CD4-positive, alpha-beta T cell treated with Interleukin-1 beta for 1 hour (primary cell): ENCODE measurements around the gene RELN.
A peak's percentile ranks its signal among the peaks of the same experiment; 100 is the strongest.

Source experiments
- DNase-seq, 2 donors: peaks; one replicate each; pipeline ENCODE4 v3.0.0-alpha.2; 2020 to 2022

The RELN gene

DNA sequence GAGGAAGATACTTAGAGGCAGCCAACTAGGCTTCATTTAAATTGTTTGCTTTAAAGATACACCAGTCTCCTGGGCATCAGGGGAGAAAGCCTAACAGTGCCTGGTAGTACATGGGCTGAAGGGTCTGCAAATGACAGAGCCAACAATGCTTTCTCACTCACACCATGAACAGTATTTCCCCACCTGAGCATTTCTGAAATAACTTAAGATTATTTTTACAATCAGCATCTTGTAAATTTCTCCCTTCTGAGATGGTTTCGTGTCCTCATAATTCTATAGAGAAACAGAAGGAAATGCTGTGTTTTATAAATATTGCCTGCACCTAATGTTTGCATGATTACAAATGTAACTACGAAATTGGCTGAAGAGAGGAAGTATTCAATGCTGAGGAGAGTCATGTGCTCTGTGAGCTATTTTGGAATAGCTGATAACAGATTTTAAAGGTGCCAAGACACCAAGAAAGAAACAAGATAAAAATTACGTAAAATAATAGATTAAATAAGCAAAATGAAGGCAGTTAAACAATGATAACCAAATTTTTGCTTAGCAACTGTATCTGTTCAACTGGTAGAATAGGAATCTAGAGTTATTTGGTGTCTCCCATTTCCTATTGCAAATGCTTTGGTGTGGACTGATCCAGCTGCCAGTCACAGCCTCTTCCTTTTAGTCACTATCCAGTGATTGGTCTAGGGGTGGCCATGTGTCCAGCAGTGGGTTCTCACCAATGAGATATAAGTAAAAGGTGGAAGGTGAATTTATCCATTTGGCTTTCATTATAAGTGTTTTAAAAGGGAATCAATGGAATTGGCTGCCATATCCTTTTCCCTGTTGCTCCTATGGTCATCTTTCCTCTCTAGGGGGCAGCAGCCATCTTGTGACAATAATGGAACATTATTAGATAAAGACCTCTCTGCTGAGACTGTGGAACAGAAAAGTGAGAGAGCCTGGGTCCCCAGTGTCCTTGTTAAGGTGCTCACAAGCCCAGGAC is 375.5 kb downstream of the RELN start:
- DNase-seq: no peak

DNA sequence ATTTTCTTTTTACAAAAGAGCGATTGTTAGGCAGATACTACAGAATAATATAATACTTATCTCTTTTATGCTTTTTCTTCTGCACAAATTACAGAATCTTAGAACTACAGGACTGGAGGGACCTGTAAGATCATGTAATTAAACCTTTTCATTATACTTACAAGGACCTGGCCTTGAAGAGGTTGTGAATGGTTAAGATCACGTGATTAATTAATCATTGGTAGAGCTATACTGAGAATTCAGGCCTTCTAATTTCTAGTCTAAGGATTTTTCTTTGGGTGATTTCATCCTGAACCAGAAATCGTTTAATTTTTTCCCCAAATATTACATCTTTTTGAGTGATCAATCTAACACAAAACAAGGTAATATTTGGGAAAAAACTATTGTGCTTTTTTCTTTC is 379.7 kb downstream of the RELN start:
- DNase-seq: no peak

DNA sequence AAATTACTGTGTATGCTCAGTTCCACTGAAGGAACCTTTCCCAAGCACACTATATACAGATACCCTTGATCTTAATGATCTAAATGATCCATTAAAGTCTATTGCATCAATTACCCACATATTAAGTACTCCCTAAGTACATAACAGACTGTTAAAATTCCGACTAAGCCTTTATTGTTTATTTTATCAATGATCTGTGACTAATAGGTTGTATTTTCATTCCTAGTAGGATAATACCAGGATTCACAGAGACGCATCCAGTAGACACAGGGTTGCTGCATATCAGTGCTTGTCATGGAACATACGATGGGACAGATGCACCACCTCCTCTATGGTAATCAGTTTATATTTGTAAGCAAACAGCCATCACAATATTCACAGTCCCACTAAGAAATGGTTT is 383.8 kb downstream of the RELN start:
- DNase-seq: no peak

DNA sequence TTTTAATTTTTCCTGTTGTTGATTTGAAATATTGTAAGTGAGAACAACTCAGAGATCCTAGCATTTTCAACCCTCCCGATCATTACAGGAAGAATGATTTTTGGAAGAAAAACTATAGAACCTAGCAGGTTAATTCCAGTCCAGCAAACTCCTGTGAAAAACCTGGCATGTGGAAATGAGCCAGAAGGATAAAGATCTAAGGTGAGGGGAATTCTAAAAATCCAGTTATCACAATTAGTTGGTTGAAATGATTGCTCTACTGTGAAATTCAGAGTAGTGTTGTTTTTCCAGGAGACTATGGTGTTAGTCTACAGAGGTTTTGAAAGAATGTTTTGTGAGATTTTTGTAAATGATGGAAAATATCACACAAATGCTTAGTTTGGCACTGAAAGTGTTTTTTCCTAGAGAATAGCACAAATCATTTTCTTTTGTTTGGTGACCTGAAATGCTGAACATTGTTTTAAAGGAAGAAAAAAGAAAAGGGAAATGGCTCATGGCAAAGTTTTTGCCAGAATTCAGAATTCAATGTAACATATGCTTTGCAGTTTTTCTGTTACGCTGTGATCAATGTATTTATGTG is 391.0 kb downstream of the RELN start:
- DNase-seq: no peak

DNA sequence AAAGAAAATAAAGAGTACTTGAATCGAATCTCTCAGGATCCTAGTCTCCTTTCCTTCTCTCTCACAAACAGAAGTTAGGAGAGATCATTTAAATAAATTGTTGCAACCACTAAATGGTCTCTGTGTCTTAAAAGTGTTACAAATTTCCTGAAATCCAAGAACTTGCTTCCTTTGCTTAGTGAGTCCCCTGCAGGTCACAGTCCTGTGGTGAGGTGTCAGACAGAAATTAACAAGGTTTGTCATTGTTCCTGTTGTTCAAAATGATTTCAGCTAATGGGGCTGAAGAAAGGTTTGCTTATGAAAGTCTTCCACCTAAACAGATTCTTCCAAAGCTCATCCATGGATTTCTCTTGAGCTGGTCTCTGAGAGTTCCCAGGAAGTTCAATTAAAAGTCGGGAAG is 391.9 kb downstream of the RELN start:
- DNase-seq: no peak

DNA sequence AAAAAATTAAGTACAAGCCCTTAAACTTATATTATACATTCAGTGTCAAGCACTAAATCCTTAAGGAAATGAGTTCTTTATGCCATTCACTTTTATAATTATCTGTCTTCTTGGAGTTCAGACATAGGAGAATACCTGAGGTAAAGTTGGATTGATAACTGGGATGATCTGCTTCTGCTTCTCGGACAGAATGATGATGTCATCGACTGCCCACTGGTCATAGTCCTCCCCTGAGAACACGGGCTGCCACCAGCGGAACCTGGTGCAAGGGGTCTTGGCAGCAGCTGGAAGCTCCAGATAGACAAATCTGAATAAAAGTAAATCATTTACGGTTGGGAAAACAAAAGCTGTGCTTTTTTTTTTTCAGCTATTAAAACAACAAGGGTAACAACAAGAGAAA is 395.3 kb downstream of the RELN start:
- DNase-seq: no peak

DNA sequence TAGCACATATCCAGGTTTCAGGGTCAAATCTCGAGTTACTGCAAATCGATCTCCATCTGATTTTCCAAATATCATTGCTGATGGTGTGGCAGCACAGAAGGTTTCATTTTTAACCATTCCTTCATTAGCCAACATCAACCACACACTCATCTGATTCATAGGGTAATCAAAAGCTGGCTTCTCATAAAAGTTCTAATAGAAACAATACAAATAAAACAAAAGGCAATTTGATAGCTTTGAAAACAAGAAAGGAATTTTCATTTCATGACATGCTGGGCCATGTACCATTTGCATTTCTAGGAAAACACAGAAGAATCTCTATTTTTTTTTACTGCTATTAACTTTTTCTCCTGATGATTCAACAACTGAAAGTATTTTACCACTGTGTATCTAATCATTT is 395.8 kb downstream of the RELN start:
- DNase-seq: no peak

DNA sequence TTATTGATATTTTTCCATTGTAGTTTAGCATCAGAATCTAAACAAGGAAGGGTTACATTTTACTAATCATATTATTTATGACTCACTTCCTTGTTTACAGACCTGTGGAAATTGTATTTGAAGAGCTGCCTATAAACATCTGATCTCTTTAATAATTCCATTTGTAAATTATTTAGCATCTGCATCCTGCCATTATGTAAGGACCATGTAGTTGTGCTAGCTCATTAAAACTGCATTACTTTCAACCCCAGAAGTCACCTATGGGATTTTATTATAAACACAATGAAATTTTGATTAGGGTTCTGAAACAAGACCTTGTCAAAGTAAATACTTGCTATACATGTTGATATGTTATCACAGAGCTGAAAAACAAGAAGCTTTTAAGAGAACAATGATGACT is 396.6 kb downstream of the RELN start:
- DNase-seq: no peak

DNA sequence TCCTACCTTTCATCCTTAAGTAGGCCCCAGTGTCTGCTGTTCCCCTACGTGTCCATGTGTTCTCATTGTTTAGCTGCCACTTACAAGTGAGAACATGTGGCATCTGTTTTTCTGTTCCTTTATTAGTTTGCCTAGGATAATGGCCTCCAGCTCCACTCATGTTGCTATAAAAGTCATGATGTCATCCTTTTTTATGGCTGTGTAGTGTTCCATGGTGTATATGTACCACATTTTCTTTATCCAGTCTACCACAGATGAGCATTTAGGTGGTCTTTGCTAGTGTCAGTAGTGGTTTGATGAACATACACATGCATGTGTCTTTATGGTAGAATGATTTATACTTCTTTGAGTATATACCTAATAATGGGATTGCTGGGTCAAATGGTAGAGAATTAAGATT is 397.3 kb downstream of the RELN start:
- no peak for DNase-seq

DNA sequence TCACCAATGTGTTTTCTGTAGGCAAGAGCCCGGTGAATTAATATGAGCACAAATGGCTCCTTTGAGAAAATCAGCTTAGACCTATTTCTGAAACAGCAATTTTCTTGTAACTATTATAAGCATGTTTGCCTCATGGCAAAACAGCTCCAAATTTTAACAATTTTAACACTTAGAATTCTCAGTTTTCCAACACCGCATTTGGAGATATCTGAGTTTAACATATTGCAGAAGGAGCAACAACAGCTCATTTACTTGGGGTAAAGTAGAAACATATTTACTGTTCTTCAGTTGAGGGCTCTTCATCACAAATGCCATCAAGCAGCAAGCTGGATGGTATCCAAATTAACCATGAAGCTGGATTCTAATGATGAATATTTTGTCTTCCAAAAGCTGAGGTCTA is 409.4 kb downstream of the RELN start:
- DNase-seq: no peak

DNA sequence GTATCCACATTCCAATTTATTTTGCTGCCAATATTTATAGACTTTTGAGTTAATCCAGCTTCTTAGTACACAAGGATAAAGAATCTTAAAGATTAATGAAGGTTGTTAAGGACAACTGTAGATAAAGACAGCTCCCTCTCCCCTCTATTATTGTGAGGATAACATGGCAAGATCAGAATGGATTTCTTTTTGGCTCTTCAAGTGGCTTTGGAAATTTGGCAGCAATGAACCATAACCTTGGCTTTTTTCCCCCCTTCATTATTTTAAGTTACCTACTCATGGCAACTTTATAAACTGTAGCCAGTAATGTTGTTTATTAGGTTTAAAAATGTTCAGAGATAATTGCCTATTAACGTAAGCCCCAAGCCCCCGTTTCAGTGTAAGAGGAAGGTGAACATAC is 412.4 kb downstream of the RELN start:
- DNase-seq: no peak

DNA sequence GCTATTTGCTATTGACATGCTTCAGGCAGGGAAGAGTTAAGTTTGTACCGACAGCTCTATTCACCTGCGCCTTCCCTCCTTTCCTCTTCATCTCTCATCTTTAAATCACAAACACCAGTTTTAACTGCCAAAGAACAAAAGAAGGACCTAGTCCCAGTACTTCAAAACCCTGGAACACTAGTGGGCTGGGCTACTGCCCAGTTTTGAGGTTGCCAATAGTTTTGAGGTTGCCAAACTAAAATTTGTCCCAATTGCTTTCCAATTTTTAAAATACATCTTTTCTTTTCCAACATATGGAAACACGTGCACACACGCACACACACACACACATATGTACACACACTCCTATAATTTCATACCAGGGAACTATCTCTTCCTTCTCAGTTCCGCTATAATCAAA is 412.8 kb downstream of the RELN start:
- DNase-seq: no peak

DNA sequence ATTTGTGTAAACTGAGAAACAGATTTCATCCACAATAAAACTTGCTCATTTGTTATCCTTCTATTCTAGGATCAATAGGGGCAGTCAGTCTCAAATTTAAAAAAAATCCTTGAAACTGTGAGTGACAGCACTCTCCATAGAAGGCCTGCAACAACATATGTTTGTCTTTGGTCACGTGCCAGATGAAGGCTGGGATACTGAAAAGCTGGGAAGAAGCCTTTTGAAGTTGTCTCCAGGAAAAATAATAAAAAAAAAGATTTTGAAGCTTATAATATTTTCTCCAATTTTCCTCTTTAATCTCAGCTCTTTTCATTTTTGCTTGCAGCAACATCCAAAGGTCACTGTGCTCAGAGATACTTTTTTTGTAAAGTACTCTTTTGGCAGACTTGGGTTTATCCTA is 414.9 kb downstream of the RELN start:
- DNase-seq: no peak

DNA sequence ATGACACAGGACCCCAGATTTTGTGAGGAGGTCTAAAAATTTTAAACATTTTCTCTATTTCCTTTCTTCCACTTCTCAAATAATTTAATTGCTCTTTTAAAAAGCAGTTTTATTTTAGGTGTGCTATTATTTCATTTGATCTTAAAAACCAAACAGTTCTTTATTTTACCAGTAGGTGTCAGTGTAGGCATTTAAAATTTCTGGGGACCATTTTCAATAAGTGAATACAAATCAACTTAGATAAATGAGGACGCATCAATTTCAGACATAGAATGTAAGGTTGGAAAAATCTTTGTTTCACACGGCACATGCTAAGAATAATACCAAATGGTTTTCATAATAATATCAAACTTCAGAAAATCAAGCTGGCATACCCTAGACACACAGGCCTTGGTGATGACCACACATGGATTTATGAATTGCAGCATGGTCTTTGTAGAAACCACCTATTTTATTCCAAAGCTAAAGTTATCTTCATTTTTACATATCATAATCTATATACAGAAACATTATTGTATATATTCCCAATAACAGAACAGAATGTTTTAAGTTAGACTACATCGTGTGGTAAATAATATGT is 415.9 kb downstream of the RELN start:
- peak in 1 of 2 donors; percentile 28 for DNase-seq

DNA sequence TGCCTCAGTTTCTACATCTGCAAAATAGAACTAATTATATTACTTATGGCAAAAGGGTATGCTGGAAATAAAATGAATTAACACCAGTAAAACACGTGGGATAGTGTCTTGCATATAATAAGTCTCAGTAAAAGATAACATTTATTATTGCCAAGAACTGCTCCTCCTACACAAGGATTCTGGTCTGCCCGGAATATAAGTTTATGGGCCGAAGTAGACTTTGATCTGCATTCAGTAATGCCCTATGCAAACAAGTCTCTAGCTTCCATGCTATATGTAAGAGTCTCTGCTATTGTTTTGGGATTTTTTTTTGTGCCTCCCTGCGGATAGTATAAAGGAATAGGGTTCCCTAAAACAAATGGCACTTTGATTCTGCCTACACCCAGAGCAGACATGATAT is 417.9 kb downstream of the RELN start:
- DNase-seq: no peak

DNA sequence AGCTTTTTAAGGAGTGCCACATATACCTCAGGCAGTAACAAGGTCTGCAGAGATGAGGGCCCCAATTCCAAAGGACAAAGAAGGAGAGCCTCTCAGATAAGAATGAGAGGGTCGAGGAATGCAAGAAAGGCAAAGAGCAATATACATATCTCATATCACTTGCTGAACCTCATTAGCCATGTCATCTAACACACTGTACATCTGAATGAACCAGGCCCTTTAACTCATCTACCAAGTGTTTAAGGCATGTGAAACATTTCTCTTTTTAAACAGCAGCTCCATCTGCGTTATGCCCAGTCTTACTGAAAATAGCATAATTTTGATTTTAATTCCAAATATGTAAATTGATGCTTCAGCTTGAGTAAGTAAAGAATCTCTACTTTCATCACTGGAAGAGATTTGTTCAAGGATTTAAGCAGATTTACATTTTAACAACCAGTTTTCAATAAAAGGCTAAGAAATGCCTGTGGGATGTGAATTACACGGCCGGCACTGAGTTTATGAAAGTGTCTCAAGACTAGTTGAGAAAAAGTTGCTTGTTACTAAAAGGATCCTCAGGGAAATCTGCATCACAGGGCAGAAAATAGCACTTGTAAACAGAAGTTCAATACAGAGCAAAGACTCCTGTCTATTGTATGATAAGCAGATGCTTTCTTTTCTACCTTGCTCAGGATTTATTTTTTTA is 419.7 kb downstream of the RELN start:
- no peak for DNase-seq

DNA sequence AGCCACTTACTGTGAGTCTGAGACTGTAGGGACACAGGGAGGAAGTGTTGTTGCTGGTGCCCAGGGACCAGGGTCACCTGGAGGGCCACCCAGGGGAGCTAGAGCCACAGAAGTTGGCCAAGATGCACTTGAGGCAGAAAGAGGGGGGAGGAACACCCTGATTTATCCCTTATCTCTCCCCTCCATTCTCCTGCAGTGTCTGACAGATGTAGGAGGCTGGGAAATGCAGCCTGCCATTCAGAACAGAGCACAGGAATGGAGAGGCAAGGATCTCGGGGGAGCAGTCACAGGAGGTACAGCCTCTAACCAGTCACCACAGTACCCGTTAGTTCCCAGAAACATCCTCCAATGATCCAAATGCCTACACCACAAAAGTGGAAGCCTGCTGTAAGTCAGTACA is 425.0 kb downstream of the RELN start:
- no peak for DNase-seq

DNA sequence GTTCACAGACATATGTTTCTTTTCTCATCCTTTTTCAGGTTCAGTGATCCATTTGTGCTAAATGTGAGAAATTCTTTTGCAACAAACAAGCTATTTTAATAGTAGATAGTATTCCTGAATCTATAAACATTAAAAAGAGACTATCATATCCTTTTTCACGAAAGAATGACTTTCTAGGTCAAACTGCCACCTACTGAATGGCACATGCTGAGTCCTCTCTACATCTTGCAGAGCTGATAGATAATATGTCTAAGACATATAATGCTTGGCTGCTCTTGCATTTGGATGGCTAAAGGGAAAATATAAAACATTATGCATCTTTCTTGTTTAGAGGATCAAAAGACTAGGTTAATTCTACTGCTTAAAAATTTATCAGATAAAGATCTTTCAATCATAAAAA is 429.3 kb downstream of the RELN start:
- DNase-seq: no peak

DNA sequence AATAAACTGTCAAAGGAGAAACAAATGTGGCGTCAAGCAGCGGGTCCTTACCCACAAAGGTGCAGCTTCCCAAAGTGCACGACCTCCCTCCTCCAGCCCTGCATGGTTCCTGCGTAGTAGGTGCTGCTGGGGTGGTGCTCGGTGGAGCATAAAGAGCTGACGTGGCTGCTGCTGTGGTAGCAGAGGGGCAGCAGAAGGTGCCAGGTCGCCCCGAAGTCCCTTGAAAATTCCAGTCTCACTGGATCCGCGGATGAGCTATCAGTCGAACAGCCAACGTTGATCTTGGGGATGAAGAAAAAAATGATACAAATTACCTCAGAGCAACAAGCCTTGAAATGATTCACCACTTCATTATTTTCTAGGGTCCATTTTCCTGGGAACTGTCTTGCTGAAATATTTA is 438.4 kb downstream of the RELN start:
- no peak for DNase-seq

DNA sequence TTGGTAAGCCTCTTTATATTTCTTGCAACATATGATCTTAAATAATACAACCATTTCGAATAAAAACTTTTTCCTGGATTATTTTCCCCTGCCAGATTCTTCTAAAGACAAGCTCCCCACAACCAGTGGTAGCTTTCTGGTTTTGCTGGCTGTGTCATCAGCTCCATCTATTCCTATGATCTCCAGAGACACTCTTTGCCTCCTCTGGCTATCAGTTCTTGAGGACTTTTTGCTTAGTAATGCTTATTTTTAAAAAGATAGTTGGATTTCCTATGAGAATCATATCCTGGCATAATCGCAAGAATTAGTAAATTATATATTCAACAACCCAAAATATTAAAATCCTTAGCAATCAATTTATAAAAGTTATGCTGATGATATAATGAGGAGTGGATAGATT is 439.7 kb downstream of the RELN start:
- no peak for DNase-seq

DNA sequence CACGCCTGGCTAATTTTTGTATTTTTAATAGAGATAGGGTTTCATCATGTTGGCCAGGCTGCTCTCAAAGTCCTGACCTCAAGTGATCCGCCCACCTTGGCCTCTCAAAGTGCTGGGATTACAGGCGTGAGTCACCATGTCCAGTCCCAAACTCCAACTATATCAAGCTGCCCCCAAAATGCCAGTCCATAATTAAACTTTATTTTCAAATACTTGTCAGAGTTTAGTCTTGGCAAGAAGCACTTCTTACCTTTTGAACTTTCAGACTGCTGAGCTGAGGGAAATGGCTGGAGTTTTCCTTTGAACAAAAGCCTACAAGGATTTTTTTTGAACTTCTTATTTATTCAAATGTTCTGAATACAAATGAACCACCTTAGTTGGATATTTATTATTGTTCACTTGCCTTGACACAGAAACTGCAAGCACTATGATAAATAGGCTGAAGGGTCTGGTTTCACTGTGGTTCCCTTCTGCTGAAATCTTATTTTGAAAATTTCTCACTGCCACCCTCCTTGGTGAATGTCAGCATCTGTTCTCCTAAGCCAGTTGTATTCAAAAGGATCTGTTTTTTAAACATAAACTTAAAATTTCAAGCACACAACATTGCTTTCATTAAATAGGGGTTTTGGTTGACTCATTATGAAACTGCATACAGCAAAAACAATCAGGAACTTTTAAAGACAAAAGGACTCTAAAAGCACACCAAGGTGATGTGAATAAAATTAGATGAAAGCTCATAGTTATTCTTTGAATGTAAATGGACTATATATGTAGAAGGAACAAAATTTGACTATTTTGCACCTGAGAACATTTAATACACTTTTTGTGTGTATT is 441.8 kb downstream of the RELN start:
- no peak for DNase-seq

DNA sequence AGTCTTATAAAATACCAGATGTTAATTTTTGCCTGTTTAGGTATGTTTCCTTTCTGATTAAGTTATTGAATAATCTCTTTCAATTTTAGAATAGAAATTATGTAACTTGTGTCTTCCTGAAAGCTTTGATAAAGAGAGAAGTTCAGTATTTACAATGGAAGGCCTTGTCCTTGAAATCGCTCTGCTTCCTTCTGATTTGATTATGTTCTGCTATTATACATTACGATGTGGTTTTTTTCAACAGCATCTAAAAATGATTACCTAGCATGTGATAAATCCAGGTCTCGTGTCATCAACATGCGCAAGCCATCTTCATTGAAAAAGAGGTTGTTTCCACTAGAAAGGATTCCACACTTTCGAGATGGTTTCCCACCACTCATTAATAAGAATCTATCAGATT is 447.0 kb downstream of the RELN start:
- no peak for DNase-seq

DNA sequence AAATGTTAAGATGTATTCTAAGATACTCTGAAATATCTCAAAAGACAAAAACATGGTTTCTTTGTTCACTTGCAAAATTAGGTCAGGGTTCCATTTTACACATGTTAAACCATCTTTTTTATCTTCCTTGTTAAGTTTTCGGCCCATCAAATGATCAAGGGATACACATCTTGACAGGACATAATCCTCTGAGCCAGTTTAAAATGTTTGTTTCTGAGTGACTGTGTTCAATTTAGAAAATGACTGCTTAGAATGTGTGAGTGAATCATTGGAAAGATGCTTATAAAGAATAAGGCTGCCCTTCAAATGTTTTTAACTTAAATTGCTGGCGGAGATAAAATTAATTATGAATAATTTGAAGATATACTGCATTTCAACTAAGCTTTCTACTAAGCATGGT is 447.5 kb downstream of the RELN start:
- no peak for DNase-seq
